CD4-positive, alpha-beta T cell treated with Interleukin-6 for 4 hours (primary cell): ENCODE measurements around the gene KRT17.
A peak's percentile ranks its signal among the peaks of the same experiment; 100 is the strongest.

Experiments
- DNase-seq: peaks from one replicate; pipeline ENCODE4 v3.0.0-alpha.2; 2020; ENCODE audit warnings: mixed read lengths

Gene KRT17

DNA sequence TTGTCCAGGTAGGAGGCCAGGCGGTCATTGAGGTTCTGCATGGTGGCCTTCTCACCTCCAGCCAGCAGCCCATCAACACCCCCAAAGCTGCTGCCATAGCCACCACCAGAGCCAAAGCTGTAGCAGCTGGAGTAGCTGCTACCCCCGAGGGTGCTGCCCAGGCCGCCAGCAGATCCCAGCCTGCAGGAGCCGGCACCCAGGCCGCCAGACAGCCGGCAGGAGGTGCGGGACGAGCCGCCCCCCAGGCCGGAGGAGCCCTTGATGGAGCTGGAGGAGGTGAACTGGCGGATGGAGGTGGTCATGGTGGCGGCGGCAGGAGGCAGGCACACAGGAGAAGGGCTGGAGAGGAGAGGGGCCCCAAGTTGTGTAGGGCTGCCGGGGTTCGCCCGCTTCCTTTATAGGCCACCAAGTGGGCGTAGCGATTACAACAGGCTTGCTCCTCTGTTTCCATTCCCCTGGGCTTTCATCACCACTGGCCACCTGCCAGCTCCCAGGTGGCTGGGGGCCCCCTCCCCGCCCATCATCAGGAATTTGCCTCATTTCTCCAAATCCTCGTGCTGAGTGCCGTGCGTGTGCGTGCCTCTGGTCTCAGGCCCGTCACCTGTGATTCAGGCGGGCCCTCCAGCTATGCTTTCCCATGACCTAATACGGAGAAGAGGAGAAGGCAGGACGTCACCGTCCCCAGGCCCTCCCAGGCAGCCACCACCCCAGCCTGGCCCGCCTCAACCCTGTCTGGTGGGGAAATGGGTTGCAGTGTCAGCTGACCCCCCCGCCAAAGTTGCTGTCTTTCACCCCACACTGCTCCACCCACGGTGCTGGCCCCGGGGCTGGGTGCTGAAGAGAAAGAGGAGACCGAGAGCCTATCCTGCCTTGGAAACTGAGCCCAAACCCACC is at the start of gene KRT17:
TSS of gene KRT17 (minus strand) at position 368 of the 894 bp plus-strand sequence. CDS start at position 302, 66 bp downstream.
- DNase-seq = no peak

DNA sequence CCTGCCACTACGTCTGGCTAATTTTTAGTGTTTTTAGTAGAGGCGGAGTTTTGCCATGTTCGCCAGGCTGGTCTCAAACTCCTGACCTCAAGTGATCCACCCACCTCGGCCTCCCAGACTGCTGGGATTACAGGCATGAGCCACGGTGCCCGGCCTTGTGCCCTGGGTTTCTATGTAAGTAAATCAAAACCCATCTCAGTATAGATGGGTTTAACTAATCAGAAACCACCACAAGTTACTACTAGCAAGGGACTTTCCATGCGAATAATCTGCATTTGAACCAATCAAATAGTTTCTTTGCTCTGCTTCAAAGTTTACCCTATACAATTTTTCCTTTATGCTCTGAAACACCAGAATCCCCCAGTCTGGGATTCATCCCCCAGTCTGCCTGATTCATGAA is 47.8 kb upstream of the KRT17 start:
- no peak for DNase-seq

DNA sequence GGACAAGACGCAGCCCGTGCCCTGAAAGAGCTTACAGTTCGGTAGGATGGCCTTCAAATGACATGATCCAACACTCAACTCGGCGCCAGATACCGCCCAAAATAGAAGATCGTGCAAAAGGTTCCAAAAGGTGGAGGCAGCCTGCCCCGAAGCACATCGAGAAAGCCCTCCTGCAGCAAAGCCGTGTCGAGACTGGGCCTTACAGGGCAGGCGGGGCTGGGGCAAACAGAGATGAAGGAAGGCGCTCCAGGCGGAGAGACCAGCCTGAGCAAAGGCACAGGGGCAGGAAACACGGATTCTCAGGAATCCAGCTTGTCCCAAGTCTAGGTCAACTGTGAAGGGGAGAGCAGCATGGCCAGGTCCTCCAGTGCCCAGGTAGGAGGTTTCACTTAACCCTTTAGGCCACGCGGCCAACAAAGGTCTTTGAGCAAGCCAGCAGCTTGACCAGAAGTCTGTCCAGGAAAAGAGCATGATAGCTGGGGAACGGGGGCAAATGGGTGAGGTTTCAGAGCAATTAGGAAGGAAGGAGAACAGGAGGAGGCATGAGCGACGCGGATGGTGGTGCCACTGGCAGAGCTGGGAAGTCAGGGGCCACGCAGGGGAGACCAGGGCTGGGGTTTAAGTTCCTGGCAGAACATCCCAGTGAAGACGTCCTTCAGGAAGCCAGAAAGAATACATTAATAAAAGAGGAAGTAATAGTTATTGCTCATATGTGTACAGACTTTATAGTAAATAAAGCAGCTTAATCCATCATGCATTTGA is 43.1 kb upstream of the KRT17 start:
- DNase-seq = no peak

DNA sequence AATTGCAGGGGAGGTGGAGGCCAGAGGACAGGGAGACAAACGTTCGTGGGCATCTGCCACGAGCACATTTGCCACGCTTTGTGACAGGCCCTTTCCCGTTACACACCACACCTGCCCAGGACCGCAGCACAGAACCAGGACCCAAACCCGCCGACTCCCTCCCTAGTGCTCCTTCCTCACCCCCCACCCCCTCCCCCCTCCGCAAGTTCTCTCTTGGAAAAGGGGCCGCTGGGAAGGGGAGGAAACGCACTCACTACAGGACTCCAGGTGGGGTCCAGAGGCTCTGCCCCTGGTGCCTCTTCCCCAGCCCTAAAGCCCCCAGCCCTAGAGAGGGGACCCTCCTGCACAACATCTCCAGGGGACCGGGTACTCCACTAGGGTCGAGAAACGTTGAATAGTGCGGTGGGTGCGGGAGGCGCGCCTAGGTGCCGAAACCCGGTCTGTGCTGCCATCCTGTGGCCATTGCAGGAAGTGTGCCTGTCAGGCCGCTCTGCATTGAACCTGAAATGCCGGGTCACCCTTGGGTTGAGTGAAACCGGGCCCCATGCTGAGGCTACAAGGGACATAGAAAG is 42.4 kb upstream of the KRT17 start:
- peak; percentile 91 for DNase-seq

DNA sequence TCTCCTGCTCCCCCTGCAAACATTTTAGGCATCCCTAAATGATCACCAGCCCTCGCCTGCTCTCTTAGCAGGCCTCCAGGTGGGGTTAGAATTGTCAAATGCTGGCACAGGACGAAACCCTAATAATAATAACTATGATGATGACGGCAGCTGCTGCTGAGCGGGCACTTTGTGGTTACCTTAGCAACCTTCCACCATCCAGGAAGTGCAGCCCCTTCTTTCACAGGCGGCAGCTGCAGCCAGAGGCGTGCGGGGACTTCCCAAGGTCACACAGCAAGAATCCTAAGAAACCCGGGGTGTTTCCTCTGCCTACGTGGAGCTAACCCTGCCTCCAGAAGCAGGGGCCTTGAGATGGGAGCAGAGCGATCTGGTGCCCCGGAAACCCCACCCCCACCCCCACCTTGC is 41.9 kb upstream of the KRT17 start:
- DNase-seq = peak; percentile 56

DNA sequence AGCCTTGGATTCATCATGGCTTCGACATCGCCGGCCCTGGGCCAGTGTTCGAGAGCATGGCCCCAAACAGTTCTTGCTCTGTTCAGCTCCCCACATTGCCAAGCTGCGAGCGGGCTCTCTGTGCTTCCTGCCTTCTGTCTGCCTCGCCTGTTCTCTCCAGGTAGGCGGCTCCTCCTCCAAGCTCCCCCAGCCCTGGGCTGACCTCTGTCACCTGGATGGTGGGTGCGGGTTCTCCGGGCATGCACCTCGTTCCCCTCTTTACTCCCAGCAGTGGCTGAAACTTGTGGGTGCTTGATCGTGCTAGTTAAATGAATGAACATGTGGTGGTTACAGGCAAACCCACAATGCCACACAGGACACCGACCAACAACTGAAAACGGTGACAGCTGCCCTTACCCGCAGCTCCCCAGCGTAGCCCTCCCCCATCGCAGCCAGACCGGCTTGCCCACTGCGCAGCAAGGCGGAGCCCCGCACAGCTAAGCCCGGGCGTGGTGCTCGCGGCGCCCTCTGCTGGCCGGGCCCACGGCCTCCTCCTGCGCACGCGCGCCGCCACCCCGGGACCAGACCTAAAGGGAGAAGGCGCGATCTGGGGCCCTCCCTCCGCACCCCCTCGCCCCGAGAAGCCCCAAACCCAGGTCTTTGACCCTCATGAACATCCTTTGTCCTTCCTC is 41.3 kb upstream of the KRT17 start:
- peak; percentile 91 for DNase-seq

DNA sequence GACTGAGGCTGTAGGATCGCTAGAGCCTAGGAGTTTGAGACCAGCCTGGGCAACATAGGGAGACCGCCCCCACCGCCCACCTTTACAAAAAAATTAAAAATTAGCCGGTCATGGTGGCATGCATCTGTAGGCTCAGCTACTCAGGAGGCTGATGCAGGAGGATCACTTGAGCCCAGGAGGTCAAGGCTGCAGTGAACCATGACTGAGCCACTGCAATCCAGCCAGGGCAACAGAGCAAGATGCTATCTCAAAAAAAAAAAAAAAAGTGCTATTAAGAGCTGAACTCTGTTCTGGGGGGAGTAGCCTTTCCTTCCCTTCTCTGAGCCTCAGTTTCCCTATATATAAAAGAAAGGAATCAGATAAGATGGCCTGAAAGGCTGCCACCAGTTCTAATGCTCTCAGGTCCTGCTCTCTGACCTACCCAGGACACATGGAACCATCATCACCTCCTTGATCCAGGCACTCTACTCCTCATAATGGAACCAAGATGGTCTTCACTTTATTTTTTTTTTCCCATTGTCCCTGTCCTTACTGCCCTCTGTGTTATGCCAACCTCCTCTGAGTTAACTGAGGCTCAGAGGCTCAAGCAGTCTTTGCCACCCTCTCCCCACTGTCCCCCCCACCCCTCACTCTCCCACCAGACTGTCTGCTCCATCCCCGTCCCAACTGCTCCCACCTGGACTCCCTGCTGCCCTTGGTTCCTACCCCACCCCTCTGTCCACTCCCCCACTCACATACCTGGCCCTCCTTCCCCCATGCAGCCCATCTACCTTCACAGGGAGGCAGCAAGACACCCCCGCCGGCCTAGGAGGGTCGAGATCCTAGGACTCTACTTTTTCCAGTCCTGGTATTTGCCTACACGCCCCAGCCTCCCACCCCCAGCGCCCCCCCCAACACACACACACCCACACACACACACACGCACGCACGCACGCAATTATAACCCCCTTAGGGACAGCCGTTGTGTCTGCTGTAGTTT is 40.5 kb upstream of the KRT17 start:
- no peak for DNase-seq

DNA sequence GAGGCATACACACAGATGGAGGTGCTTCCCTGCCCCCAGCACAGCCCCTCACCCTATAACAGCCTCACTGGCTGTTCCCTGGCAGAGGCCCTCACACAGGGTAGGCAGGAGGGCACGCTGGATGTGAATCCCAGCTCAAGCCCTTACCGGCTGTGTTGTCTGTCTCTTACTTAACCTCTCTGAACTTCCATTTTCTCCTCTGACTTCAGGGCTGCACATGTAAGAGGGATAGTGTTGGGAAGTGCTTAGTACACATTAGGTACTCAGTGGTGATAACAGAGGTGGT is 39.7 kb upstream of the KRT17 start:
- DNase-seq = no peak

DNA sequence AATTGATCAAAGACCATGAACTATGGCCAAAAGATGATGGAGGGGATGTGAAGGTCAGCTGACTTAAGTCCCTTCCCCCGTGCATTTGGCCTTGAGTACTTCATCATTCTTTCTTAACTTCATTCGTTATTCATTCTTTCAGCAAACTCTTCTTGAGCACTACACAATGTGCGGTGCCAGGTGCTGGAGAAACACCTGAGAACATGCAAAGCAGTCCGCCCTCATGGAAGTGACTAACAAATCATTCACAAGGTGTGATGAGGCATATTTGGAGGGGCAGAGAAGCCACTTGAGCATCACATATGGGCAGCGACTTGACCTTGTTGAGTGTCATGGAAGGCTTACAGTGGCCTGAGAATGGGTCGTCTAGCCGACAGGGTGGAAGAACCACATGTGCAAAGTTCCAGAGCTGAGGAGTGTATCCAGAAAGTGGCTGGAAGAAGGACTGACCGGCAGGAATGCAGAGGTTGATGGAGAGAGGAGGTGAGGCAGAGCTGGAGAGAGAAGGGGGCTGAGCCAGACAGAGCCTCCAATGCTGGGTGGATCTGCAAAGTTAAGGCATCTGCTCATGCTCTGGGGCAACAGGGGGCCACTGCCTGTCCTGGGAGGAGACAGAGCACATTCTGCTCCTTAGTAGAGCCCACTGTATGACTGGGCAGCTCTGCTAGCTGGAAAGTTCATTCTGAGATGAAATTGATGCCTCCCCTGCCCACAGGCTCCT is 39.2 kb upstream of the KRT17 start:
- no peak for DNase-seq

DNA sequence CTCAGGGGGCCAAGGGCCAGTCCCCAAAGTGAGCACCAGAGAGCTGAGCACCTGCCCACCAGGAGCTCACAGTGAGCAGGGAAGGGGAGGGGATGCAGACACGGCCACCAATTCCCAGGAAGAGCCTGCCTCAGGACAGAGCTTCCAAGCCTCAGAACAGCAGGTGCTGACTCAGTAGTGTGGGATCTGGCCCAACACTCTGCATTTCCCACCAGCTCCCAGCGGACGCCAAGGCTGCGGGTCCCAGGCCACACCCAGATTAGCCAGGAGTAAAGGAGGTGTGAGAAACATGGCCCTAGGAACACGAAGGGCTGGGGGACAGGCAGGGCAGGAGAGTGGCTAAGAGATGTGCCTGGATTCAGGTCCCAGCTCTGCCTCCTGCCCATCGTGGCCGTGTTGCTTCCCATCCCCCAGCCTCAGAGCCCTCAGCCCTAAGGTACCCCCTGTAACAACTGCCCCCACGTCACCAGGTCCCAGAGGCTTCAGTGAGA is 35.9 kb upstream of the KRT17 start:
- DNase-seq = no peak

DNA sequence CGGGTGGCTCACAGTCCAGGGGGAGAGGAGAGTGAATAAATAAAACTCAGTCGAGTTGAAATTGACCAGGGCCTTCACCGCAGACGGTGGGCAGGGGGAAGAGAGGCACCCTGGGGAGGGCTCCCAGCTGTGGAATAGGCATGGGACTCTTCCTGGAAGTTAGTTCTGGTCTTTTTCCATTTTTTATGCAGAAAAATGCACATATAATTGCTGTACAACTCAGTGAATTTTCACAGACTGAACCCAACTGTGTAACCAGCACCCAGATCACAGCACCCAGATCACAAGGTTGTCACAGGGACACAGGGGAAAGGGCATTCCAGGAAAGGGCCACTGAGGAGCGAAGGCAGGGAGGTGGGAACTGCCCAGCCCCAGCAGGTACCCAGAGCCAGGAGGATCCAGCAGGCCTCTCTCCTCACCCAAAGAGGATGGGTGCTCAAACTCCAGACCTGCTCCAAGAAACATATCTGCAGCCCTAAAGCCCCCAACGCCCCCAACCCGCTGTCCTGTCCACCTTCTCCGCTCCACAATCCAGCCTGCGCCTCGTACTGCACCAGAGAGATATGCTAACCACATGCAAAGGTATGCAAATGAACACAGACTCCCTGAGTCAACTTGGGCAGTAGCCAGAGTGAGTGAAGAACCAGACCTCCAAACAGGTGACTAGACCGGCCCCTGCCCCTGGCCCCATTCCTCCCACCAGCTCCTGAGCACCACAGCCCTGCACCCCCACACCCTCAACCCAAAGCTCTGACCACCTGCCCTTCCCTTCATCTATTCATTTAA is 35.2 kb upstream of the KRT17 start:
- no peak for DNase-seq

DNA sequence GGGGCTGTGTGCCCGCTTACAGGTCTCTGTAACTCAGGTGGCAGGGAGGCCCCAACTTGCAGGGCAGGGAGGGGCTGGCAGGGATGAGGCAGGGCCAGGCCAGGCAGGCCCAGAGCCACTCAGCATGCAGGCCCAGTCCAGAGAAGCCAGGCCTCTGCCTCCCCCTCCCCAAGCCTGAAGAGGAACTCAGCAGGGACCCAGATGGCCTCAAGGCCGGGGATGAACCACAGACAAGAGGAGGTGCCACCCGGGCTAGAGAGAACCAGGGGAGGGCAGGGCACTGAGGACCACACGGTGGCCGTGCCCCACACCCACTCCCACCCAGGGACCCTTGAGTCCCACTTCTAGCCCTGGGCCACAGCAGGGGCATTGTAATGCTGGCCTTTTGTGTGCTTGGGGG is 34.5 kb upstream of the KRT17 start:
- no peak for DNase-seq

DNA sequence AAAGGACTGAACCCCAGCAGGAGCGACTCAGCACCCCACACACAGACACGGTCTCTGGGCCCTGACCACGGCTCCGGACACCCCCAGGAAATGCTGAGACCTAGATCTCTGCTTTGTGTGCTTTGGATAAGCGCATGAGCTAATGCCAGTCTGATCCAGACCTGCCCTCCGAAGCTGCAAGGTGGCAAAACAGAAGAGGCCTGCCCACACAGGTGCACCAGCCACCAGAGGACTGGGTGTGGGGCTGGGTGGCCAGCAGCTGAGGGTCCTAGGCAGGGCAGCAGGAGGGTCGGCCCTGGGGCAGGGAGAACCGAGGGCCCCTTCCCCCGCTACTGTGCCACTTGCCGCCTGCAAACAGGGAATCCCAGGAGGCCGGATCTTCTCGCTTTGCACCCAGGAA is 33.6 kb upstream of the KRT17 start:
- no peak for DNase-seq

DNA sequence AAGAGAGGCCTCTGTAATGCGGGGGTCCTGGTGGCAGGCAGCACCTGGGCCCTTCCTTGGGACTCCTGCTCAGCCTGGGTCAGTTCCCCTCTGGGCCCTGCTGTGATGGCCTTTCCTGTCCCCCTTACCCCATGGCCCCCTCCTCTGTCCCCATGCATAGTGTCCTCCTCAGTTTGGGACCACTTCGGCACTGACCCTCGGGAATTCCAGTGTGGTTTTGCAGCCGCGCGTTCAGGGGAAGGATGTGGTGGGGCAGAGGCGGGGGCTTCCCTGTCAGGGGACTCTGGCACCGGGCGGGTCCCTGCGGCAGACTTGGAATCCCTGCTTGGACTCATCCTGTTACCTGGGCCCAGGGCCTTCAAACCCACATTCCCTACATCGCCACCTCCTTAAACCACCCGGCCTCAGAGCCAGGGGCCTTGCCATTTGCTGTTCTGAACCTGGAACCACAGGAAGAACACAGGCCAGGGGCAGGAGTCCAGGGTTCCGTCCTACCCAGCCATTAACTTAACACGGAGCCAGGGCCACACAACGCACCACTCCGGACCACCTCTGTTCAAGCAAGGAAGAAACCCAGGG is 32.9 kb upstream of the KRT17 start:
- DNase-seq = no peak

DNA sequence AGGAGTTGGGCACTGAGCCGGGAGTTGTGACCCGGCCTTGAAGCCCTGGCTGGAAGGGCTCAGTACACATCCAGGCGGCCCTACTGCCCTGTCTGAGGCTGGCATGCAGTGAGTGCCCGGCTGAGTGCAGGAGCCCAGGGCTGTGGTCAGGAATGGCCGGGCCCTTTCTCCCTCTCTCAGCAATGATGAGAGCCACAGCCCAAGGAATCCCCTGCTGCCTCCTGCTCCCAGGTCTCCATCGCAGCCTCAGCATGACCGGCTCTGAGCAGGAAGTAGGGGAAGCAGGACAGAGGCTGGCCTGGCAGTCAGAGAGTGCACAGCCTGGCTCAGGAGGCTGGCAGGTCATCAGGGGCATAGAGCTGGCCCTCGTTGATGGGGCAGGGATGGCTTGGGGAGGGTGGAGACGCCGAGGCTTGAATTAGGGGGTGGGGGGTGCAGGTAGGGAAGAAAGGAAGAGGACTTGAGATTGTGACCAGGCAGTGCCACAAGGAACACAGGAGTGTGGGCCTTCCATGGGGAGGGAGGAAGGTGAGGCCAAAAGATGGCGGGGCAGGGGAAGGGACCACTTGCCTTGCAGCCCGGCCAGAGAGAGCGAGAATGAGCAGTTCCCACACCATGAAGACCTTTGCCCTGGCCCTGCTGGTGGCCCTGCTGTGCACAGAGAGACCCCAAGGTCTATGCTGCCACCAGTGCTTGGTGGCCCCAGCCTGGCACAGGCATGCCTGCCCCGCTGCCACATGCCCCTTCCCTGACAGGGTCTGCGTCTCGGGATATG is 32.1 kb upstream of the KRT17 start:
- no peak for DNase-seq

DNA sequence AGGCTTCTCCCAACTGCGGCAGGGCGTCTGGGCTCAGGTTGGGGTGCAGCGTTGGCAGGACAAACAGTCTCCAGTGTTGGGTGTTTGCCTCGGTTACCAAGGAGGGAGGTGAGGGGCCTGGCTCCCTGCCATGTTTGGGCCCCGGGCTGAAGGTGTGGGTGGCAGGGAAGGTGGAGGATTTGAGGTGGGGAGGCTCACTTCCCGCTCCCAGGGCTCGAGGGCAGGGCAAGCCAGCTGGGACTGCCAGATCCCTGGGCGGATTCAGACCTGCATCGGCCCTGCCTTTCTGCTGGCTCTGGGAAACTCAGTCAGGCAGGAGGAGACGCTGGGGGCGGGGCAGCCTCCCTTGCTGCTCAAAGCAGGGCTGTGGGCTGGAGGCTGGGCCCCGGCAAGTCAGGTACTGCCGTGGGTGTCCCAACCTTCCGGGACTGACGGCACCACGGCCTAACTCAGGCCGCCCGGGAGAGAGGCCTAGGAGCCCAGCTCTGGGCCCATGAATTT is 31.3 kb upstream of the KRT17 start:
- no peak for DNase-seq

DNA sequence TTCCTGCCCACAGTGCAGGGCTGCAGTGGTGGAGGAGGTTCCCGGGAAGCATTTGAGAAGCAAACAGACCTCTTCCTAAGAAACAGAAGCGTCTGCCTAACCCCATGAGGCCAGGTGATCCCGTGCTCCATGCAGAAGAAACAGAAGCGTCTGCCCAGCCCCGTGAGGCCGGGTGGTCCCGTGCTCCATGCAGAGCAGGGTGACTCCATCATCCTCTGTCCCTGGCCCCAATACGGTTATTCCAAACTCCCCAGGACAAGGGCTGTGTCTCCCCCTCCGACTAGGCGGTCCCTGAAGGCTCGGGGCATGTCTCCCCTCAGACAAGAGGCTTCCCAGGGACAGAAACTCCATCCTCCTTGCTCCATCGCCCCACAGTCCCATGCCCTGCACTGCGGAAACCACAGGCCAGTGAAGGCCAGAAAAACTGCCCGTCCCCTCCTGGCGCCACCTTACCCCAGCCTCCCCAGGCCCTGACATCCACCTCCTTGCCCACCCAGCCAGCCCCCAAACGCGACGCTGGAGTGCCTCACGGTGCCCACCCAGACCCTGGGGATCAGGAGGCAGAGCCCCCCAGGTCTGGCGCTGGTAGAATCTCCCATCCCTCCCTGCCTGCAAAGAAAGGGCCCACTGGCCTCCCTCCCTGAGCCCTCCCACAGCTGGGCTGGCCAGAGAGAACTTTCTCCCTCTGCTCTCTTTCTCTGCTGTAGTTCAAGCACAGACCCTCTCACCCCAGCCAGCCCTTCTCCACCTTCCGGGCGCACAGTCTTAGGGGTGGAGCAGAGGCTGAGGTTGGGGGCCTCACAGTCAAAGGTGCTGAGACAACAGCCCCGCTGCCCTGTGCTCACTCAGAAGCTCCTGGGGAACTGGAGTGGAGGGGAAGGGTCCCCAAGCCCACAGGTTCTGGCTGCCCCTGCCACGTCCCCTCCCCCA is 30.6 kb upstream of the KRT17 start:
- no peak for DNase-seq
